OCI-LY3 (cell line): ENCODE results near the gene TOMM7.

ENCODE experiments used
- CTCF ChIP-seq: fragments of 200-600, 300-600 bp; sonication (generic); IDR thresholded peaks from 2 replicates; pipeline ENCODE4 v1.5.1; 2014; ENCODE audit warnings: antibody characterized with exemption, low read length, low read depth
- EZH2phosphoT487 ChIP-seq: fragments of 200-600 bp; shearing (Covaris generic); IDR thresholded peaks from 2 replicates; pipeline ENCODE4 v1.6.1; 2018; ENCODE audit warnings: antibody characterized with exemption, mixed run types, low read depth

GRCh38 chr7:22855049-22855392, 32.4 kb upstream of the TOMM7 start:
- TF ChIP-seq CTCF (no peak), EZH2phosphoT487 (no peak)
